ENCODE measurements around the gene TMPRSS9.
"Not testable (repeated sequence)": the region's sequence is repeated elsewhere in the genome, so short reads cannot be mapped to it uniquely, and the experiment has no call there.

The TMPRSS9 gene

DNA sequence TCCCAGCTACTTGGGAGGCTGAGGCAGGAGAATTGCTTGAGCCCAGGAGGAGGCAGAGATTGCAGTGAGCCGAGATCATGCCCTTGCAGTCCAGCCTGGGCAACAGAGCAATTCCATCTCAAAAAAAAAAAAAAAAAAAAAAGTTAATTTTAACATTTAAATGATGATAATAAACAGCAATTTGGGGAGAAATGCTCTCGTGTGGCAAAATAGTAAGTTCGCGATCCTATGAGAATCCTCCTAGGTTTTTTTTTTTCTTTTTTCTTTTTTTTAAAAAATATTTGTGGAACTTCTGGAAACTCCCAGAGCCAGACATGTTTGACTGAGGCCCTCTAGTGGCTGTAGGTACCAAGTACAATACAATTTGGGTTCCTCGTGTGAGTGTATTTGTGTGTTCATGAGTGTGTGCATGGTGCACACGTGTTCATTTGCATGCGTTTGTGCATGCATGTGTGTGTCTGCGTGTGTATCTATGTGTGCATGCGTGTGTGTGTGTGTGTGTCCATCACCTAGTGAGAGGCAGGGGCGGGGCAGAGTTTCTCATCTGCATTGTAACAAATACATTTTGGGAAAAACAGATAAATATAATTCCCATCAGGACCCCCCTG lies 31.2 kb downstream of the TMPRSS9 start (continued):
- TF ChIP-seq RARB (CRISPR knock-in tag; IDR thresholded peaks at IDR 0.05) (no peak), ARNTL (CRISPR knock-in tag; IDR thresholded peaks at IDR 0.05; ENCODE audit: borderline replicate concordance, low read depth) (no peak), TOX (CRISPR knock-in tag; IDR thresholded peaks at IDR 0.05; ENCODE audit: borderline replicate concordance) (no peak), ZFP3 (CRISPR knock-in tag; IDR thresholded peaks at IDR 0.05) (no peak), ZNF8 (CRISPR knock-in tag; IDR thresholded peaks at IDR 0.05) (no peak)
- TF ChIP-seq, protein P1, sequence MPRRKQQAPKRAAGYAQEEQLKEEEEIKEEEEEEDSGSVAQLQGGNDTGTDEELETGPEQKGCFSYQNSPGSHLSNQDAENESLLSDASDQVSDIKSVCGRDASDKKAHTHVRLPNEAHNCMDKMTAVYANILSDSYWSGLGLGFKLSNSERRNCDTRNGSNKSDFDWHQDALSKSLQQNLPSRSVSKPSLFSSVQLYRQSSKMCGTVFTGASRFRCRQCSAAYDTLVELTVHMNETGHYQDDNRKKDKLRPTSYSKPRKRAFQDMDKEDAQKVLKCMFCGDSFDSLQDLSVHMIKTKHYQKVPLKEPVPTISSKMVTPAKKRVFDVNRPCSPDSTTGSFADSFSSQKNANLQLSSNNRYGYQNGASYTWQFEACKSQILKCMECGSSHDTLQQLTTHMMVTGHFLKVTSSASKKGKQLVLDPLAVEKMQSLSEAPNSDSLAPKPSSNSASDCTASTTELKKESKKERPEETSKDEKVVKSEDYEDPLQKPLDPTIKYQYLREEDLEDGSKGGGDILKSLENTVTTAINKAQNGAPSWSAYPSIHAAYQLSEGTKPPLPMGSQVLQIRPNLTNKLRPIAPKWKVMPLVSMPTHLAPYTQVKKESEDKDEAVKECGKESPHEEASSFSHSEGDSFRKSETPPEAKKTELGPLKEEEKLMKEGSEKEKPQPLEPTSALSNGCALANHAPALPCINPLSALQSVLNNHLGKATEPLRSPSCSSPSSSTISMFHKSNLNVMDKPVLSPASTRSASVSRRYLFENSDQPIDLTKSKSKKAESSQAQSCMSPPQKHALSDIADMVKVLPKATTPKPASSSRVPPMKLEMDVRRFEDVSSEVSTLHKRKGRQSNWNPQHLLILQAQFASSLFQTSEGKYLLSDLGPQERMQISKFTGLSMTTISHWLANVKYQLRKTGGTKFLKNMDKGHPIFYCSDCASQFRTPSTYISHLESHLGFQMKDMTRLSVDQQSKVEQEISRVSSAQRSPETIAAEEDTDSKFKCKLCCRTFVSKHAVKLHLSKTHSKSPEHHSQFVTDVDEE (CRISPR knock-in tag; IDR thresholded peaks at IDR 0.05) = no peak
- TF ChIP-seq, protein P2, sequence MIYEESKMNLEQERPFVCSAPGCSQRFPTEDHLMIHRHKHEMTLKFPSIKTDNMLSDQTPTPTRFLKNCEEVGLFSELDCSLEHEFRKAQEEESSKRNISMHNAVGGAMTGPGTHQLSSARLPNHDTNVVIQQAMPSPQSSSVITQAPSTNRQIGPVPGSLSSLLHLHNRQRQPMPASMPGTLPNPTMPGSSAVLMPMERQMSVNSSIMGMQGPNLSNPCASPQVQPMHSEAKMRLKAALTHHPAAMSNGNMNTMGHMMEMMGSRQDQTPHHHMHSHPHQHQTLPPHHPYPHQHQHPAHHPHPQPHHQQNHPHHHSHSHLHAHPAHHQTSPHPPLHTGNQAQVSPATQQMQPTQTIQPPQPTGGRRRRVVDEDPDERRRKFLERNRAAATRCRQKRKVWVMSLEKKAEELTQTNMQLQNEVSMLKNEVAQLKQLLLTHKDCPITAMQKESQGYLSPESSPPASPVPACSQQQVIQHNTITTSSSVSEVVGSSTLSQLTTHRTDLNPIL (CRISPR knock-in tag; IDR thresholded peaks at IDR 0.05; ENCODE audit: low read depth) = no peak

DNA sequence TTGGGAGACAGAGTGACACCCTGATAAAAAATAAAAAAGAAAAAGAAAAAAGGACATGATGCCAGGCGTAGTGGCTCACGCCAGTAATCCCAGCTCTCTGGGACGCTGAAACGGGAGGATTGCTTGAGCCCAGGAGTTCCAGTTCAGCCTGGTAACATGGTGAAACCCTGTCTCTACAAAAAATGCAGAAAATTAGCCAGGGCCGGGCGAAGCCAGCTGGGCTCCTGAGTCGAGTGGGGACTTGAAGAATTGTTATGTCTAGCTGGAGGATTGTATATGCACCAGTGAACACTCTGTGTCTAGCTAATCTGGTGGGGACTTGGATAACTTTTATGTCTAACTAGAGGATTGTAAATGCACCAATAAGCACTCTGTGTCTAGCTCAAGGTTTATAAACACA lies 32.3 kb downstream of the TMPRSS9 start:
- ATAC-seq = no peak
- TF ChIP-seq ZC3H10 (CRISPR knock-in tag; IDR thresholded peaks at IDR 0.05) = no peak
- TF ChIP-seq TOX (CRISPR knock-in tag; IDR thresholded peaks at IDR 0.05; ENCODE audit: borderline replicate concordance) = no peak
- no peak for TF ChIP-seq ARNTL (CRISPR knock-in tag; IDR thresholded peaks at IDR 0.05; ENCODE audit: borderline replicate concordance, low read depth)
- TF ChIP-seq TCF4 (CRISPR knock-in tag; IDR thresholded peaks at IDR 0.05; ENCODE audit: borderline replicate concordance) = no peak
- TF ChIP-seq BACH2 (CRISPR knock-in tag; IDR thresholded peaks at IDR 0.05; ENCODE audit: borderline replicate concordance) = no peak
- TF ChIP-seq, protein P3, sequence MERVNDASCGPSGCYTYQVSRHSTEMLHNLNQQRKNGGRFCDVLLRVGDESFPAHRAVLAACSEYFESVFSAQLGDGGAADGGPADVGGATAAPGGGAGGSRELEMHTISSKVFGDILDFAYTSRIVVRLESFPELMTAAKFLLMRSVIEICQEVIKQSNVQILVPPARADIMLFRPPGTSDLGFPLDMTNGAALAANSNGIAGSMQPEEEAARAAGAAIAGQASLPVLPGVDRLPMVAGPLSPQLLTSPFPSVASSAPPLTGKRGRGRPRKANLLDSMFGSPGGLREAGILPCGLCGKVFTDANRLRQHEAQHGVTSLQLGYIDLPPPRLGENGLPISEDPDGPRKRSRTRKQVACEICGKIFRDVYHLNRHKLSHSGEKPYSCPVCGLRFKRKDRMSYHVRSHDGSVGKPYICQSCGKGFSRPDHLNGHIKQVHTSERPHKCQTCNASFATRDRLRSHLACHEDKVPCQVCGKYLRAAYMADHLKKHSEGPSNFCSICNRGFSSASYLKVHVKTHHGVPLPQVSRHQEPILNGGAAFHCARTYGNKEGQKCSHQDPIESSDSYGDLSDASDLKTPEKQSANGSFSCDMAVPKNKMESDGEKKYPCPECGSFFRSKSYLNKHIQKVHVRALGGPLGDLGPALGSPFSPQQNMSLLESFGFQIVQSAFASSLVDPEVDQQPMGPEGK (CRISPR knock-in tag; IDR thresholded peaks at IDR 0.05; ENCODE audit: borderline replicate concordance) = no peak
- TF ChIP-seq ZFP30 (CRISPR knock-in tag; IDR thresholded peaks at IDR 0.05) = no peak
- TF ChIP-seq, protein P1 (CRISPR knock-in tag; IDR thresholded peaks at IDR 0.05) = no peak
- TF ChIP-seq CSDC2 (CRISPR knock-in tag; IDR thresholded peaks at IDR 0.05) = no peak
- no peak for TF ChIP-seq ESRRG (CRISPR knock-in tag; IDR thresholded peaks at IDR 0.05)
- TF ChIP-seq, protein P2 (CRISPR knock-in tag; IDR thresholded peaks at IDR 0.05; ENCODE audit: low read depth) = no peak
- no peak for TF ChIP-seq GLIS3 (CRISPR knock-in tag; IDR thresholded peaks at IDR 0.05)
- TF ChIP-seq PPARA (CRISPR knock-in tag; IDR thresholded peaks at IDR 0.05; ENCODE audit: borderline replicate concordance) = no peak
- TF ChIP-seq SNAI2 (CRISPR knock-in tag; IDR thresholded peaks at IDR 0.05) = no peak
- no peak for TF ChIP-seq RARB (CRISPR knock-in tag; IDR thresholded peaks at IDR 0.05)
- TF ChIP-seq OSR1 (CRISPR knock-in tag; IDR thresholded peaks at IDR 0.05) = no peak
- TF ChIP-seq ZNF70 (CRISPR knock-in tag; IDR thresholded peaks at IDR 0.05) = no peak
- TF ChIP-seq ZNF565 (CRISPR knock-in tag; conservative IDR thresholded peaks at IDR 0.05; ENCODE audit: low read depth) = no peak

DNA sequence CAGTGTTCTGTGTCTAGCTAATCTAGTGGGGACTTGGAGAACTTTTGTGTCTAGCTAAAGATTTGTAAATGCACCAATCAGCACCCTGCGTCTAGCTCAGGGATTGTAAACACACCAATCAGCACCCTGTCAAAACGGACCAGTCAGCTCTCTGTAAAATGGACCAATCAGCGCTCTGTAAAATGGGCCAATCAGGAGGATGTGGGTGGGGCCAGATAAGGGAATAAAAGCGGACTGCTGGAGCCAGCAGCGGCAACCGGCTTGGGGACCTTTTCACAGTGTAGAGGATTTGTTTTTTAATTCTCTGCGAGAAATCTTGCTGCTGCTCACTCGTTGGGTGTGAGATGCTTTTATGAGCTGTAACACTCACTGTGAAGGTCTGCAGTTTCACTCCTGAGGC lies 32.8 kb downstream of the TMPRSS9 start:
- ATAC-seq = not testable (repeated sequence)

All from SK-N-SH treated with all-trans-retinoic acid at 6 μM for 48 hours (cell line).